Body of pancreas (tissue), 4 donors: ENCODE results near the gene FBN1. TPM values are rescaled to one million over a fixed set of nuclear protein-coding genes. Genes with fewer than 3 reads are reported as not detected.

Experiments used
- ATAC-seq: fragments of 150-250 bp; one replicate; pipeline ENCODE4 v1.9.1; 2016
- DNase-seq, 4 donors: peaks; one replicate each; pipeline ENCODE4 v3.0.0-alpha.2; 2019
- H3K27ac ChIP-seq, 4 donors: fragments of 200-600 bp; sonication (generic); 1 replicate in 3 of 4; 2 replicates in 1 of 4; pipeline versions ENCODE4 v1.5.1 to v1.6.1; 2016 to 2019; ENCODE audit warnings: mild to moderate bottlenecking in 1 of 4, mixed read lengths in 1 of 4, moderate library complexity in 1 of 4
- H3K27me3 ChIP-seq, 2 donors: fragments of 200-600 bp; sonication (generic); one replicate each; pipeline ENCODE4 v1.6.0; 2016; ENCODE audit warnings: mild to moderate bottlenecking in 1 of 2
- H3K36me3 ChIP-seq, 2 donors: fragments of 200-600 bp; sonication (generic); replicated peaks in 1 of 2; 2 replicates each; pipeline ENCODE4 v1.5.1; 2016; ENCODE audit warnings: low read depth in 2 of 2; ENCODE audit not compliant: insufficient read depth in 1 of 2
- H3K4me1 ChIP-seq: fragments of 200-600 bp; sonication (generic); one replicate; pipeline ENCODE4 v1.6.0; 2016
- H3K4me3 ChIP-seq, 2 donors: fragments of 200-600 bp; sonication (generic); 1 replicate in 1 of 2; 2 replicates in 1 of 2; pipeline ENCODE4 v1.5.1; 2016 to 2019
- H3K9me3 ChIP-seq, 3 donors: fragments of 200-600 bp; sonication (generic); 1 replicate in 2 of 3; 2 replicates in 1 of 3; pipeline ENCODE4 v1.5.1; 2016
- POLR2A ChIP-seq, 3 donors: fragments of 450-650 bp; IDR thresholded peaks; one replicate each; pipeline ENCODE4 v1.6.1; 2016; ENCODE audit warnings: antibody characterized with exemption in 3 of 3, mild to moderate bottlenecking in 2 of 3
- WGBS, 2 donors: methylation state at CpG; one replicate each; pipeline ENCODE4 v1.1.5; 2017; 5-methylcytosine and 5-hydroxymethylcytosine counted together
- intact Hi-C: fragments of 100-400 bp; cut with DNase I; formaldehyde crosslinking; loops from one replicate; pipeline ENCODE4 v1.15.1; 2023
- total RNA-seq, 2 donors: library from RNA; depleted of rRNA; stranded (reverse); fragments of >200 nt; gene quantifications; one replicate each; pipeline ENCODE4 v1.1.0, GENCODE V29; 2016
- TF ChIP-seq, protein P1 (sequence below), 7 experiments: fragments of 450-650 bp in 4 of 7; fragments of 200-600 bp in 3 of 7; sonication (generic) in 3 of 7; IDR thresholded peaks; one replicate each; pipeline ENCODE4 v1.5.1; 2016 to 2019; ENCODE audit warnings: antibody characterized with exemption in 7 of 7

FBN1 gene
- total RNA-seq, 2 donors from 2014 or later: 12.7 to 51.1 TPM

DNA sequence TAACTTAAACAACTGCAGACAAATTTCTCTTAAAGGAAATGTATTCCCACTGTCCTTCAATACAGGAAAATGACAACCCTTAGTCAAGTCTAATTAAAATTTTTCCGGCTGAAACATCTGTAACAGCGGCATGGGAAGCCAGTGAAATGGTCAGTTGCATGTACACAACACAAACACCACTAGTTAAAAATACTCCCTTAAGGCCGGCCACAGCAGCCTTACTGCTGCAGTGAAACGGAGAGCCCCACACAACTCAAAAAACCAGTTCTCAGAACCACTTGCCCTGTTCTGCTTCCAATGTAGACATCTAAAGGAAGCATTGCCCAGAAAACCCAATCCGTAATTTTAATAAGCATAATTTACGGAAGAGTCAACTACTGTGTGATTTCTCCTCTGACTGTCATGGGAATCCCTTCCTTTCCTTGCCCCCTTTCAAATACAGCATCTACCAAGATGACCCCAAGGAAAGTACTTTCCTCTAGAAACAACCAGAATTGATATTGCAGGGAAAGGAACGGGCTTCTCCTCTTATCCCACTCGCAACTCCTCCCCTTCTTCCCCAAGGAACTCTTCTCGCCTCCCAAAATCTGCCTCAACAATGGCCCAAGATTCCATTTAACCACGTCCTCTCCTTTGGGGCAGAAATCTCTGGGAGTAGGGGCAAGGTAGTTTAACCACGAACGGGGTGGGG is 1.6 kb downstream of the FBN1 start:
- Histone ChIP-seq H3K4me3 (no peak overlapping the region), H3K4me1 (peaks cover 19% of the 10 kb centered on the region), H3K27ac (peak overlapping the region in 2 of 4 donors; percentile 28 to 62), H3K36me3 (no peaks in the 10 kb centered on the region), H3K9me3 (no peaks in the 10 kb centered on the region), H3K27me3 (peaks cover 0 to 4% of the 10 kb centered on the region in 2 donors)
- ATAC-seq (no peak), DNase-seq (no peak)
- WGBS, 2 donors: 46 to 47% methylated on average over 12 of the region's 12 CpGs
- intact Hi-C loops: no loop called here
- TF ChIP-seq POLR2A (IDR thresholded peaks at IDR 0.05): no peak
- TF ChIP-seq, protein P1, sequence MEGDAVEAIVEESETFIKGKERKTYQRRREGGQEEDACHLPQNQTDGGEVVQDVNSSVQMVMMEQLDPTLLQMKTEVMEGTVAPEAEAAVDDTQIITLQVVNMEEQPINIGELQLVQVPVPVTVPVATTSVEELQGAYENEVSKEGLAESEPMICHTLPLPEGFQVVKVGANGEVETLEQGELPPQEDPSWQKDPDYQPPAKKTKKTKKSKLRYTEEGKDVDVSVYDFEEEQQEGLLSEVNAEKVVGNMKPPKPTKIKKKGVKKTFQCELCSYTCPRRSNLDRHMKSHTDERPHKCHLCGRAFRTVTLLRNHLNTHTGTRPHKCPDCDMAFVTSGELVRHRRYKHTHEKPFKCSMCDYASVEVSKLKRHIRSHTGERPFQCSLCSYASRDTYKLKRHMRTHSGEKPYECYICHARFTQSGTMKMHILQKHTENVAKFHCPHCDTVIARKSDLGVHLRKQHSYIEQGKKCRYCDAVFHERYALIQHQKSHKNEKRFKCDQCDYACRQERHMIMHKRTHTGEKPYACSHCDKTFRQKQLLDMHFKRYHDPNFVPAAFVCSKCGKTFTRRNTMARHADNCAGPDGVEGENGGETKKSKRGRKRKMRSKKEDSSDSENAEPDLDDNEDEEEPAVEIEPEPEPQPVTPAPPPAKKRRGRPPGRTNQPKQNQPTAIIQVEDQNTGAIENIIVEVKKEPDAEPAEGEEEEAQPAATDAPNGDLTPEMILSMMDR (IDR thresholded peaks at IDR 0.05): no peak

DNA sequence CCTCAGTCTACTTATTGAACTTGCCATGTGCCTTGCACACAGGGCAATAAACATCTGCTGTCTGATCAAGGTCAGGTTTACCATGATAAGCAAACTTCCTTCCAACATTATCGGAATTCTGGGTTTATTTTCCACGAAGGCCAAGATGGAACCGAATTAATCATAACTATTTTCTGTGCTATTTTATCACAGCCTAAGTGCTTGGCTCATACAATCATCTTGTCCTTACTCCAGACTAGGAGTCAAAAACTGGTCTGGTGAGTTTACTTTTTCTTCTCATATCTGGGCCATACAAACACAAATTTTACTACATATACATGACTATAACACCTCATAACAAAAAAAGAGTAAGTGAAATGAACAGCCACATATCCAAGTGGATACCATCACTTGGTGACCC is 2.3 kb downstream of the FBN1 start:
- WGBS, 2 donors: 28 to 33% methylated on average over 3 of the region's 3 CpGs
- H3K27ac ChIP-seq: no peak overlapping the region

DNA sequence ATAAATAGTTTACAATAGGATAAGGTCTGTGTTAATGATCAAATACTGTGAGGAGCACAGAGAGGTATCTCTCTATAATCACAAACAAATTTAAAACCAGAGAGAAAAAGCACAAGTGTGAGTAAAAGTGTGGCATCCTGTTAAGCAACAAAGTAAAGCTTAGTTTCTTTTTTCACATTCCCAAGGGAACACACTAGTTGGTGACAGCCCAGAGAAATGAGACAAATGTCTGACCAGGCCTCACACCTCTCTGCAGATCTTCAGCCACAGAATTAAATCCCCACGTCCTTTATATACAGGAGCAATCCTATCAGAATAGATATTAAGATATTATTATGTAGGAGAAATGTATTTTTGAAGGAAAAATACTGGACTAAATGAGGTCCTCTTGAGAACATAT is 2.7 kb downstream of the FBN1 start:
- DNase-seq (no peak), ATAC-seq (no peak)
- Histone ChIP-seq H3K9me3 (no peaks in the 10 kb centered on the region), H3K27ac (no peak overlapping the region), H3K36me3 (no peaks in the 10 kb centered on the region), H3K27me3 (peaks cover 0 to 4% of the 10 kb centered on the region in 2 donors), H3K4me3 (no peak overlapping the region), H3K4me1 (peaks cover 19% of the 10 kb centered on the region)
- no peak for TF ChIP-seq POLR2A (IDR thresholded peaks at IDR 0.05)
- TF ChIP-seq, protein P1 (IDR thresholded peaks at IDR 0.05): no peak
- 26 to 39% methylated on average over 1 of the region's 1 CpG for WGBS, 2 donors
- intact Hi-C loops: no loop called here

More for the DNA sequence above, 2.3 kb downstream of the FBN1 start:
- intact Hi-C loops: no loop called here
- no peak for TF ChIP-seq POLR2A (IDR thresholded peaks at IDR 0.05)
- TF ChIP-seq, protein P1 (IDR thresholded peaks at IDR 0.05): no peak
- Histone ChIP-seq H3K4me3 (no peak overlapping the region), H3K4me1 (peaks cover 19% of the 10 kb centered on the region), H3K9me3 (no peaks in the 10 kb centered on the region), H3K36me3 (no peaks in the 10 kb centered on the region), H3K27me3 (peaks cover 0 to 4% of the 10 kb centered on the region in 2 donors)
- DNase-seq (no peak), ATAC-seq (no peak)

DNA sequence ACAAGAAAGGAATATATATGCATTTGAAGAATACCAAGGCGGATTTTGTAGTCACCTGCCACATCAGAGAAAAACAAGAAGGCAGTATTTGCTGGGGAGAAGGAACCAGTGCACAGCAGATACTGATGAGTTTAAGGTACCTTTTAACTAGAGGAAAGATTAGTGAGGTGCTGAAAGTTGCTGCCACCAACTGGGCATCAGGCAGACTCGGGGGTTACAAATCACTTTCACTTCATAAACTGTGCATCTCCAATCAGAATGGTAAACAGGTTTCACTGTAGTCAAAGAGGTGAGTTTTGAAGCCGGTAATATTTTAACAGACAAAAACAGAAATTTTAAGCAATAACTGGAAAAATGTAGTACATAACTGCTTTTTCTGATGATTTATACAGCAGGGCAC is 4.1 kb downstream of the FBN1 start:
- intact Hi-C loops: no loop called here
- TF ChIP-seq, protein P1 (IDR thresholded peaks at IDR 0.05): no peak
- TF ChIP-seq POLR2A (IDR thresholded peaks at IDR 0.05): no peak
- DNase-seq: no peak
- no peak overlapping the region for H3K27ac ChIP-seq
- peaks cover 19% of the 10 kb centered on the region for H3K4me1 ChIP-seq
- no peak overlapping the region for H3K4me3 ChIP-seq
- no peaks in the 10 kb centered on the region for H3K36me3 ChIP-seq
- H3K9me3 ChIP-seq: no peaks in the 10 kb centered on the region
- 59 to 64% methylated on average over 3 of the region's 3 CpGs for WGBS, 2 donors
- ATAC-seq: no peak
- peaks cover 0 to 4% of the 10 kb centered on the region in 2 donors for H3K27me3 ChIP-seq

DNA sequence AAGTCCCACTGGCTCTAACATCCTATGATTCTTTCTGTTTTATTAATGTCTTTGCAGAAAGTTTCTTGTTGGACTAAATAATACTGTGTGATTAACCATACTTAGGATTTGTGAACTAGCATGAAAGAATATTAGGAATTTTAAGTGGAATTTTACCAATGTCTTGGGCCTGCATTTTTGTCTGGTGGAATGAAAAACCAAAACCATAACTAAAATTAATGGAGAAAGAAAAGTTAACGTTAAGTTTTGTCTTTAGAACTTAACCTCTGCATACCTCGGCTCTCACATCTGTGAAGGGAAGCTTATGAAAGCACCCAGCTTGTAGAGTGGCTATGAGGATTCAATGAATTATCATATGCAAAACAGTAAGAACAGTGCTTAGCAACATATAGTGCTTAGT is 6.5 kb downstream of the FBN1 start:
- H3K4me1 ChIP-seq: no peaks in the 10 kb centered on the region

More for the DNA sequence above, 6.5 kb downstream of the FBN1 start:
- H3K27me3 ChIP-seq: no peaks in the 10 kb centered on the region
- no peak for DNase-seq
- no peaks in the 10 kb centered on the region for H3K9me3 ChIP-seq
- no peak overlapping the region for H3K27ac ChIP-seq
- intact Hi-C loops: no loop called here
- no peak overlapping the region for H3K4me3 ChIP-seq
- TF ChIP-seq, protein P1 (IDR thresholded peaks at IDR 0.05): no peak
- no peak for TF ChIP-seq POLR2A (IDR thresholded peaks at IDR 0.05)
- no peak for ATAC-seq
- WGBS, 2 donors: 85 to 86% methylated on average over 2 of the region's 2 CpGs
- no peaks in the 10 kb centered on the region for H3K36me3 ChIP-seq
